Subcutaneous adipose tissue (tissue), 4 donors: ENCODE results near the gene LSM8. TPM values are rescaled to one million over a fixed set of nuclear protein-coding genes. Genes with fewer than 3 reads are reported as not detected.

ENCODE experiments used
- total RNA-seq, 4 donors: library from RNA; depleted of rRNA; stranded (reverse); fragments of >200 nt; gene quantifications; one replicate each; pipeline ENCODE4 v1.1.0, GENCODE V29; 2016
- TF ChIP-seq, protein P1 (sequence below): fragments of 450-650 bp; IDR thresholded peaks from one replicate; pipeline ENCODE4 v1.5.1; 2016; ENCODE audit warnings: low read depth, mild to moderate bottlenecking, control low read depth, antibody characterized with exemption, moderate library complexity

Gene LSM8
- total RNA-seq, 4 donors from 2014 or later: 33.0 to 40.1 (median 38.4) TPM

GRCh38 chr7:118152654-118153053 lies 31.3 kb upstream of the LSM8 start:
- TF ChIP-seq, protein P1, sequence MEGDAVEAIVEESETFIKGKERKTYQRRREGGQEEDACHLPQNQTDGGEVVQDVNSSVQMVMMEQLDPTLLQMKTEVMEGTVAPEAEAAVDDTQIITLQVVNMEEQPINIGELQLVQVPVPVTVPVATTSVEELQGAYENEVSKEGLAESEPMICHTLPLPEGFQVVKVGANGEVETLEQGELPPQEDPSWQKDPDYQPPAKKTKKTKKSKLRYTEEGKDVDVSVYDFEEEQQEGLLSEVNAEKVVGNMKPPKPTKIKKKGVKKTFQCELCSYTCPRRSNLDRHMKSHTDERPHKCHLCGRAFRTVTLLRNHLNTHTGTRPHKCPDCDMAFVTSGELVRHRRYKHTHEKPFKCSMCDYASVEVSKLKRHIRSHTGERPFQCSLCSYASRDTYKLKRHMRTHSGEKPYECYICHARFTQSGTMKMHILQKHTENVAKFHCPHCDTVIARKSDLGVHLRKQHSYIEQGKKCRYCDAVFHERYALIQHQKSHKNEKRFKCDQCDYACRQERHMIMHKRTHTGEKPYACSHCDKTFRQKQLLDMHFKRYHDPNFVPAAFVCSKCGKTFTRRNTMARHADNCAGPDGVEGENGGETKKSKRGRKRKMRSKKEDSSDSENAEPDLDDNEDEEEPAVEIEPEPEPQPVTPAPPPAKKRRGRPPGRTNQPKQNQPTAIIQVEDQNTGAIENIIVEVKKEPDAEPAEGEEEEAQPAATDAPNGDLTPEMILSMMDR: no peak

- TF ChIP-seq, protein P1: no peak
These were observed 30.3 kb upstream of the LSM8 start for GRCh38 chr7:118153551-118154177.

DNA sequence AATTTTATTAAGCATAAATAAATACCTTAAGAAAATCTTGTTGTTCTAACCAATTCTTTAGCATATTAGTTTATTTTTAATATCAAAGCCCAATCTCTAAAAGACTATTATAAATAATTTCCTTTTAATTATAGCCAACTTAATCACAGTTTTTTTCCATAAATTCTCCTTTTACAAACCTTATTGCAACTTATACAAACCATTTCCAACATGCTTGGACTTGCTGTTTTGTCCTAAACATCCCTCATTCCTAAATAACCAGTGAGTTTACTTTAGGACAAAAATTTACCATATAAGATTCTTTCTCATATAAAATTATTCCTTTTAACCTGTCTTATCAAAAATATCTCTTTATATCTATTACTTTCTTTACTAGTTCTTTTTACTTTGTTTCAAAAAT lies 25.2 kb upstream of the LSM8 start:
- TF ChIP-seq, protein P1: no peak

DNA sequence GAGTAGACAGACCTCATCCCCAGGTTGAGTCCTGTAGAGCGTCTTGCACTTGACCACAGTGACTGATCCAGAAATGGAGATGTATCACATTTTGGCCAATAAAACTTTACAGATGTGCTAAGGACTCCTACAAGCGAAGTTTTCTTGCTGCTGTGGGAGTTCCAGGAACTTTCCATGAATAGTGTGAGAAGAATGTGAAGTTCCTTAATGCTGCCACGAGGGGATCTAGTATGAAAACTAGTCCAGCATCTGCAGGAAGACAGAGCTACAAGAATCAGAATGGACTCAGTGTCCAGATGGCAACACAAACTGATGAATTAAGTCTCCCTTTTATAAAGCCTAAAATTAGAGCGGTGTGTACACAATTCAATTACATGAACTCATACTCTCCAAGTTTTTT lies 14.8 kb upstream of the LSM8 start:
- TF ChIP-seq, protein P1: no peak

DNA sequence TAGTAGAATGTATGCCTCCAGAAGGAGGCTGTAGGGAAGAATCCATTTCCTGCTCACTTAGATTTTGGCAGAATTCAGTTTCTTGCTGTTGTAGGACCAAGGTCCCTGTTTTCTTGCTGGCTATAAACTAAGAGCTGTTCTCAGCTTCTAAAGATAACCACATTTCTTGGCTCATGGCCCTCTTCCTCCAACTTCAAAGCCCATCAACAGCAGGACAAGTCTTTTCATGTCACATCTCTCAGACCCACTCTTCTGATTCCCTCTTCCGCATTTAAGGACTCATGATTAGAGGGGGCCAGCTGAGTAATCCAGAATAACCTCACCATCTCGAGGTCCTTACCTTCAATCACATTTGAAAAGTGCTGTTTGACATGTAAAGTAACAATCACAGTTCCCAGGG lies 8.2 kb upstream of the LSM8 start:
- TF ChIP-seq, protein P1: no peak

DNA sequence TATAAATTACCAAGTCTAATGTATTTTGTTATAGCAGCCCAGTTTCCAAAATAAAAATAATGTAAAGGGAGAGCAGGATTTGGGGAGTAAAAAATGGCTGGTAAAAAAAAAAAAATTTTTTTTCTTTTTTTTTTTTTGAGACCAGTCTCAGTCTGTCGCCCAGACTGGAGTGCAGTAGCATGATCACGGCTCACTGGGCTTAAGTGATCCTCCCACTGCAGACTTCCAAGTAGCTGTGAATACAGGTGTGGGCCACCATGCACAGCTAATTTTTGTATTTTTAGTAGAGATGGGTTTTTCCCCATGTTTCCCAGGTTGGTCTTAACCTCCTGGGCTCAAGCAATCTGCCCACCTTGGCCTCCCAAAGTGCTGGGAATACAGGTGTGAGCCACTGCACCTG lies 4.8 kb upstream of the LSM8 start:
- TF ChIP-seq, protein P1: no peak

DNA sequence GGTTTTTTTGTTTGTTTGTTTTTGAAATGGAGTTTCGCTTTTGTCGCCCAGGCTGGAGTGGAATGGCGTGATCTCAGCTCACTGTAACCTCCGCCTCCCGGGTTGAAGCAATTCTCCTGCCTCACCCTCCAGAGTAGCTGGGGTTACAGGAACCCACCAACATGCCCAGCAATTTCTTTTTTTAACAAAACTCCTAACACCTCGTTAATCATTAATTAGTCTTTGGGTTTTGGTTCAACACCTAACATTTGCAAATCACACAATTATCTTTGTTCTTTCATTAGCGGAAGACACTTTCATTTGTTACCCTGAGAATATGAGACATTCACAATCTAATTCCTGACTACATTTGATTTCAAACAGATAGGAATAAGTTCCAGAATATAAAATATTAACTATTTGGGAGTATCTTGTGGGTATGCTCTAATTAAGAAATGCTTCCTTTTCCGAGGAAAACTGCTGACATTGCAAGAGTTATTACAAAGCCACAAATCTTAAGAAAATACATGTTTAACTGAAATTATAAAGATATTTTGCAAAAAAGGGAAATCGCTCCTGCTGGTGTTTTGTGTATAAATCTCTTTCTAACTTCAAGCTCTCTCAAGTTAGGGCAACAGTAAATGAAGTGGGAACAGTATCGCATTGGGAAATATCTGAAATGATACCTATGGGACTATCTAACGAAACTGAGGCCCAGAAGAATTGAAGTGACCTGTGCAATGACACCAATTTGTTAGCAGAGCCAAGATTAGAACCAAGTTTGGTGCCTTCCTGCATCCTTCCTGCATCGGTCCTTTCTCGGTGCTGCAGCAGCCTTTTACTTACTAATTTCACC lies 1.2 kb upstream of the LSM8 start:
- TF ChIP-seq, protein P1: no peak
